K562 (cell line): ENCODE results near the gene TEX38. TPM values are rescaled to one million over a fixed set of nuclear protein-coding genes. Genes with fewer than 3 reads are reported as not detected.

Experiments
- ATAC-seq: fragments of 200-7000 bp; cut with Tn5 transposase; 3 replicates; pipeline ENCODE4 v1.9.1; 2020; ENCODE audit warnings: moderate library complexity
- BruUV-seq: library from RNA; stranded (reverse); fragments of 400-500 nt; replicated peaks from 2 replicates; lab custom pipeline; 2021; lab: Mats Ljungman, UMichigan
- CTCF ChIA-PET: fragments of 300-600 bp; formaldehyde crosslinking; extraction: SDS; loops from one replicate; lab custom pipeline; 2021; ENCODE audit warnings: low intra/inter-chr PET ratio; lab: Yijun Ruan, JAX
- POLR2A ChIA-PET: fragments of 300-600, 350-650 bp; sonication (Branson Sonifier 250); formaldehyde crosslinking; extraction: SDS; loops from one replicate; lab custom pipeline; 2021; ENCODE audit warnings: antibody characterized with exemption, inconsistent platforms; lab: Yijun Ruan, JAX
- DNase-seq, 4 experiments: peaks; one replicate each; pipeline versions ENCODE4 v3.0.0 to v3.0.0-alpha.2; 2011 to 2018; ENCODE audit warnings: low spot score in 3 of 4, mixed read lengths in 3 of 4; ENCODE audit errors: extremely low read depth in 1 of 4
- FAIRE-seq: peaks from 2 replicates; lab custom pipeline; 2011; peaks lifted over from hg19 to GRCh38; lab: Jason Lieb, UNC
- H2AFZ ChIP-seq: 2 replicates; pipeline ENCODE4 v1.6.0; 2011; ENCODE audit warnings: low read depth, low read length, control low read depth, inconsistent platforms
- H3K27ac ChIP-seq: fragments of 200-600 bp; 3 replicates; pipeline ENCODE4 v1.8.0; 2011; ENCODE audit warnings: low read depth, mild to moderate bottlenecking, control low read depth, inconsistent platforms, low read length, moderate library complexity, mixed read lengths; ENCODE audit errors: extremely low read depth
- H3K27me3 ChIP-seq, 2 experiments: fragments of 300-600 bp in 1 of 2; 2 replicates in 1 of 2; 3 replicates in 1 of 2; pipeline versions ENCODE4 v1.6.0 to v1.8.0; 2011; ENCODE audit warnings: inconsistent platforms in 2 of 2, low read length in 2 of 2, mild to moderate bottlenecking in 1 of 2, mixed read lengths in 1 of 2, moderate library complexity in 1 of 2; ENCODE audit not compliant: control insufficient read depth in 2 of 2, insufficient read depth in 2 of 2
- H3K36me3 ChIP-seq: fragments of 300-600 bp; 3 replicates; pipeline ENCODE4 v1.8.0; 2011; ENCODE audit warnings: mild to moderate bottlenecking, low read length, inconsistent platforms; ENCODE audit not compliant: control insufficient read depth, insufficient read depth
- H3K4me1 ChIP-seq, 2 experiments: fragments of 200-600 bp in 1 of 2; replicated peaks in 1 of 2; 2 replicates in 1 of 2; 3 replicates in 1 of 2; pipeline versions ENCODE4 v1.5.1 to v1.8.0; 2011; ENCODE audit warnings: inconsistent platforms in 2 of 2, low read length in 2 of 2, mild to moderate bottlenecking in 1 of 2, mixed read lengths in 1 of 2, moderate library complexity in 1 of 2; ENCODE audit not compliant: control insufficient read depth in 2 of 2, insufficient read depth in 2 of 2
- H3K4me2 ChIP-seq: 2 replicates; pipeline ENCODE4 v1.6.1; 2011; ENCODE audit warnings: low read length, control low read depth, inconsistent platforms, mixed read lengths; ENCODE audit not compliant: insufficient read depth
- H3K4me3 ChIP-seq: fragments of 200-600 bp; sonication (generic), shearing (Covaris generic); 2 replicates; pipeline ENCODE4 v1.5.1; 2016; ENCODE audit warnings: control low read depth, inconsistent platforms
- H3K79me2 ChIP-seq: fragments of 200-600 bp; 3 replicates; pipeline ENCODE4 v1.8.0; 2011; ENCODE audit warnings: low read length, inconsistent platforms; ENCODE audit not compliant: control insufficient read depth, insufficient read depth
- H3K9ac ChIP-seq, 2 experiments: 2 replicates each; pipeline versions ENCODE4 v1.6.0 to v1.6.1; 2011; ENCODE audit warnings: low read depth in 2 of 2, low read length in 2 of 2, control low read depth in 1 of 2, inconsistent platforms in 1 of 2, mild to moderate bottlenecking in 1 of 2, mixed read lengths in 1 of 2; ENCODE audit not compliant: insufficient read depth in 1 of 2
- H3K9me1 ChIP-seq: one replicate; pipeline ENCODE4 v1.6.0; 2011; ENCODE audit warnings: inconsistent platforms, mild to moderate bottlenecking, low read length, moderate library complexity; ENCODE audit not compliant: control insufficient read depth, insufficient read depth
- H3K9me3 ChIP-seq: replicated peaks from 2 replicates; pipeline ENCODE4 v1.5.1; 2011; ENCODE audit warnings: low read depth, low read length, inconsistent platforms; ENCODE audit not compliant: control insufficient read depth, insufficient read depth
- H4K20me1 ChIP-seq: replicated peaks from 2 replicates; pipeline ENCODE4 v1.6.1; 2011; ENCODE audit warnings: low read length, inconsistent platforms, mixed read lengths; ENCODE audit not compliant: control insufficient read depth, insufficient read depth
- FOXA3 ChIP-seq, 2 experiments: fragments of 450-650 bp in 1 of 2; sonication (generic) in 1 of 2; formaldehyde crosslinking; IDR thresholded peaks in 1 of 2; conservative IDR thresholded peaks in 1 of 2; 2 replicates each; pipeline versions ENCODE4 v1.4.0 to v1.8.0; 2020 to 2022; ENCODE audit warnings: mild to moderate bottlenecking in 2 of 2, missing genetic modification reagents in 1 of 2
- GATA2 ChIP-seq: sonication (generic); formaldehyde crosslinking; IDR thresholded peaks from 2 replicates; pipeline ENCODE4 v1.4.0; 2020; ENCODE audit warnings: mild to moderate bottlenecking, missing genetic modification reagents
- MEIS2 ChIP-seq: fragments of 450-650 bp; IDR thresholded peaks from 2 replicates; pipeline ENCODE4 v1.6.1; 2014; ENCODE audit warnings: mild to moderate bottlenecking; ENCODE audit not compliant: partially characterized antibody
- MNT ChIP-seq, 2 experiments: fragments of 450-650 bp; conservative IDR thresholded peaks; 2 replicates each; pipeline ENCODE4 v1.6.1; 2017; ENCODE audit warnings: mild to moderate bottlenecking in 2 of 2, moderate library complexity in 2 of 2
- NR1H2 ChIP-seq: sonication (generic); formaldehyde crosslinking; IDR thresholded peaks from 2 replicates; pipeline ENCODE4 v1.4.0; 2020; ENCODE audit warnings: mild to moderate bottlenecking, missing genetic modification reagents
- RBM34 ChIP-seq: fragments of 200-400 bp; formaldehyde crosslinking; IDR thresholded peaks from 2 replicates; pipeline ENCODE4 v1.6.1; 2018; ENCODE audit warnings: low read length, borderline replicate concordance; ENCODE audit not compliant: insufficient read depth
- ZNF121 ChIP-seq: sonication (generic); formaldehyde crosslinking; conservative IDR thresholded peaks from 2 replicates; pipeline ENCODE4 v1.8.0; 2022; ENCODE audit warnings: missing genetic modification reagents
- ZNF778 ChIP-seq: fragments of 450-650 bp; formaldehyde crosslinking; IDR thresholded peaks from 2 replicates; pipeline ENCODE4 v1.4.0; 2020; ENCODE audit warnings: mild to moderate bottlenecking, moderate library complexity
- WGBS: fragments of 100-300 bp; shearing (Covaris generic); methylation state at CpG from one replicate; pipeline ENCODE4 v1.1.6; 2016; ENCODE audit warnings: low coverage, mixed read lengths; ENCODE audit not compliant: insufficient coverage; ENCODE audit errors: missing lambda C conversion rate; 5-methylcytosine and 5-hydroxymethylcytosine counted together
- in situ Hi-C: fragments of 300-500 bp; cut with MboI; formaldehyde crosslinking; loops from 4 replicates; pipeline ENCODE4 v1.15.0; 2018; ENCODE audit warnings: inconsistent platforms, mixed read lengths
- intact Hi-C: fragments of 100-400 bp; cut with micrococcal nuclease; formaldehyde crosslinking; loops from 2 replicates; pipeline ENCODE4 v1.14.2; 2022
- polyA plus RNA-seq, 8 experiments: library from polyadenylated mRNA; depleted of rRNA in 4 of 8; stranded (reverse) in 5 of 8; unstranded in 3 of 8; fragments of >200 nt; fragmentation: Nextera tagmentation in 2 of 8; fragmentation: Illumina TruSeq in 1 of 8; extraction: Ambion mirVana in 2 of 8; extraction: Trizol in 1 of 8; gene quantifications; 2 replicates each; pipeline versions ENCODE4 v1.2.1 to v1.2.3, GENCODE V29; 2011 to 2014; ENCODE audit warnings: inconsistent platforms in 1 of 8, missing spikeins in 1 of 8
- total RNA-seq, 7 experiments: library from RNA; depleted of rRNA in 6 of 7; stranded (reverse); fragments of >200 nt in 6 of 7; fragmentation: Illumina TruSeq in 2 of 7; extraction: Trizol in 2 of 7; gene quantifications; 2 replicates each; pipeline versions ENCODE4 v1.2.1 to v1.2.3, GENCODE V29; 2011 to 2021; ENCODE audit warnings: low replicate concordance in 1 of 7

The TEX38 gene
- total and polyA plus RNA-seq, 9 of the 15 experiments (the other 6 are each of a cell fraction or from before 2014, with no cell fraction given): not detected

DNA sequence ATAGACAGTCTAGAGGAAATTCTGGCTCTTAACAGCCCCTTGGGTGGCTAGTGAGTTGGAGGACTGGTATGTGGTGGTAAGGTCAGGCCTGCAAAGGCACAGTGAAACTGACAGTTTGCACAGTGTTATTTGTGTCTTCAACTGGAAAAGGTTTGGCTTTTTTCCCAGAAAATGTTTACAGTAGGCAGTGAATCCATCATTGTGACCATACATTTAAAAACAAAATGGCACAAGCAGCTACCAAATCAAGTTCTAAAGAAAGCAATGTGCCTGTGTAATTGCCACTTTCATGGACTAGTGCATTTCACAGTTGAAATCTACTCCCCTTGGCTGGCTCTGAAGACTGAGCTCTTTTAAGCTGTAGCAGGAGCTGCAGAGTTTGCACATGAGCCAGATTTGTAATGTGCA lies 28.3 kb upstream of the TEX38 start (continued):
- TF ChIP-seq FOXA3 (CRISPR knock-in tag; conservative IDR thresholded peaks at IDR 0.05 in 1 of 2, IDR thresholded peaks at IDR 0.05 in 1 of 2): peak in 1 of 2 experiments; percentile 29; a peak in 1 of 4 replicates
- no peak for TF ChIP-seq ZNF778 (CRISPR knock-in tag)
- peak; percentile 85 for TF ChIP-seq MEIS2
- TF ChIP-seq MNT (conservative IDR thresholded peaks at IDR 0.05): no peak

DNA sequence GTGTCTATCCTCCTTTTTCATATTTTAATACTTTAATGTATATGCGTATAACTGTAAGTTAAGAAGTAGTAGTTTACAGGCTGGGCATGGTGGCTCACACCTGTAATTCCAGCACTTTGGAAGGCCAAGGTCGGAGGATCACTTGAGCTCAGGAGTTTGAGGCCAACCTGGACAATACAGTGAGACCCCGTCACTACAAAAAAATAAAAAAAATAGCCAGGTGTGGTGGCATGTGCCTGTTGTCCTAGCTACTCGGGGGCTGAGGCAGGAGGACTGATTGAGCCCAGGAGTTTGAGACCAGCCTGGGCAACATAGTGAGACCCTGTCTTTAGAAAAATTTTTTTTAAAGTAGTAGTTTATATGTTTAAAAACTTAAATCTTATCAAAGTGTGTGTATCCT lies 25.8 kb upstream of the TEX38 start:
- no peaks in the 10 kb centered on the region for H3K9me3 ChIP-seq
- H3K9ac ChIP-seq: no peak overlapping the region
- no TSS peak for BruUV-seq
- no peak overlapping the region for H3K4me2 ChIP-seq
- CTCF ChIA-PET: no interaction called here
- peaks cover 0 to 10% of the 10 kb centered on the region in 2 experiments; a peak in 3 of 5 replicates for H3K4me1 ChIP-seq
- intact Hi-C loops: no loop called here
- H2AFZ ChIP-seq: no peak overlapping the region
- H3K79me2 ChIP-seq: no peaks in the 10 kb centered on the region
- 67% methylated on average over 4 of the region's 4 CpGs for WGBS
- H3K9me1 ChIP-seq: no peaks in the 10 kb centered on the region
- ATAC-seq (no peak), DNase-seq (no peak), FAIRE-seq (no peak)
- H3K27ac ChIP-seq: no peak overlapping the region
- peaks cover 5% of the 10 kb centered on the region for H3K36me3 ChIP-seq
- no peaks in the 10 kb centered on the region for H3K27me3 ChIP-seq
- POLR2A ChIA-PET: interaction anchor here (1.0 to 1.4 kb wide), 2 partner anchors 11 to 22 kb away, joined by 3 read pairs; no protein-coding TSS in a partner anchor
- H4K20me1 ChIP-seq: no peaks in the 10 kb centered on the region
- TF ChIP-seq RBM34: no peak
- TF ChIP-seq ZNF121: peak; percentile 71
- TF ChIP-seq GATA2 (CRISPR knock-in tag): no peak
- no peak for TF ChIP-seq NR1H2
- TF ChIP-seq, all 486 proteins: peak for 1
- in situ Hi-C loops: no loop called here
- no peak overlapping the region for H3K4me3 ChIP-seq
